SK-N-DZ (cell line): Measurements from ENCODE around the gene ATP5PB.
A peak's percentile ranks its signal among the peaks of the same experiment; 100 is the strongest.

Experiments used
- DNase-seq: peaks from one replicate; pipeline ENCODE4 v3.0.0-alpha.2; 2015; ENCODE audit warnings: low spot score

The ATP5PB gene

DNA sequence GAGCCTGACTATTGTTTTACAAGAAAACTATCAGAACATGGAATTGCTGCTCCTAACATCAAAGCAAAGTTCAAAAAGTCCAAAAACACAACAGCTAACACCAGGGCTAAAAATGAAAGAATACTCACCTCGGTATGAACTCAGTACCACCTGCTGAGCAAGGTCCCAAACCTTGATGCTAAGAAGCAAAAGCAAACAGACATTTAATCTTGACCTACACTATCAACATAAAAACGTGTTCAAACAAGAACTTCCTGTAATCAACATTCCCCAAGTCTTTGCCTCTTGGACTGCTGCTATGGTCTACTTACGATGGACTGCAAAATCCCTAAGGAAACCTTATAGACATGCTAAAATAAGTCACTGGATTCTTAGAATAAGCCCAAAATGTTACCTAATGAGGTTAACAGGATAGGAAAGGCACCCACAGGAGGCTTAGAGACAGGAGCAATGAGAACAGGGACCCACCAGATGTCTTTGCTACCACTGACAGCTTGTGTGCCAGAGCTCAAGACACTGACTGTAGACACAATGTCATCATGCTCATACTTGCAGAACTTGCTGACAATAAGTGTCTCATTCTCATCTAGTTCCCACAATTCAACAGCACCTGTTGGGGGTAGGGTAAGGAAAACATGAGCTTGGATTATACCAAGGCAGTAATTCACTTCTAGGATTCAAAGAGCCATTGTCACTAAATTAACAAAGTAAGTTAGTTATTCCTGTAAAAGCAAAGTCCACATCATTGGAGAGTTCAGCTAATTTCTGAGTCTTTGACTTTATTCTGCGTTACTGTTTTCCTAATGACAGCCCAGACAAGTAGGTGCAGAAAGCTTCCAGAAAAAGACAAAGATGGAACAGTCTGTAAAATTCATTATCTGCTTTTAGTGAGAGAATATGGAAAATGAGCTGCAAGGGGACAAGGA is 2.0 kb upstream of the ATP5PB start:
- no peak for DNase-seq

- peak; percentile 17 for DNase-seq
Observed at GRCh38 chr1:111448482-111448917, 764 bp upstream of the ATP5PB start.

GRCh38 chr1:111449703-111450017 is 396 bp downstream of the ATP5PB start:
- no peak for DNase-seq

DNA sequence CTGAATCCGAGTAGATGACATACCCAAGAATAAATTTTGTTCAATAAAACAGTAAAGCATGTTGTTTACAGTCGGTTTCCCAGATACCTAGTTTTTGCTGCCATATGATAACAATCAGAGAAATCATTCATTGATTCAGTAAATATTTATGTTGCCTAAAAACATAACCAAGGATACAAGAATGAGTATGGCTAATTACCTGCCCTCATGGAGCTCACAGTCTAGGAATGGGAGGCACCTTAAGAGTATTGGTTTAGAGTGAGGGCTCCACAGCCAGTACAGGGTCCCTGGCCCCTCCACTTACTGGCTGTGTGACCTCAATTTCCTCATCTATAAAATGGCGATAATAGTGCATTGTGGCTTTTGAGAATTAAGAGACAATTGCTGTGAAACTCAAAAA is 921 bp downstream of the ATP5PB start:
- no peak for DNase-seq

DNA sequence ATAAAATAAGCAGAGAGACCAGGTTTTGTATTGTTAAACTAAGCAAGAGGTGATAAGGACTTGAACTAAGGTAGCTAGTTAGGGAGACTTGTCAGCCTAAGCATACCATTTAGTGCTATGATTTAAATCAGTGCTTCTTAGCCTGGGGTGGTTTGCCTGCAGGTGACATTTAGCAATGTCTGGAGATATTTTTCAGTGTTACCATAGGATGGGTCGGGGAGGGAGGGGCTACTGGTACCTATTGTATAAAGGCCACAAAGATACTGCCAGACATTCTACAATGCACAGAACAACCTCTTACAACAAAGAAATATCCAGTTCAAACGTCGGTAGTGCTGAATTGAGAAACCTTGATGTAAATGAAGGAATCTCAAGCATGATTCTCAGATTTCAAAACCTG is 3.3 kb downstream of the ATP5PB start:
- DNase-seq: no peak

- no peak for DNase-seq
Observed at GRCh38 chr1:111453706-111454105, 4.4 kb downstream of the ATP5PB start.

GRCh38 chr1:111454859-111455641 is 5.8 kb downstream of the ATP5PB start:
- no peak for DNase-seq

DNA sequence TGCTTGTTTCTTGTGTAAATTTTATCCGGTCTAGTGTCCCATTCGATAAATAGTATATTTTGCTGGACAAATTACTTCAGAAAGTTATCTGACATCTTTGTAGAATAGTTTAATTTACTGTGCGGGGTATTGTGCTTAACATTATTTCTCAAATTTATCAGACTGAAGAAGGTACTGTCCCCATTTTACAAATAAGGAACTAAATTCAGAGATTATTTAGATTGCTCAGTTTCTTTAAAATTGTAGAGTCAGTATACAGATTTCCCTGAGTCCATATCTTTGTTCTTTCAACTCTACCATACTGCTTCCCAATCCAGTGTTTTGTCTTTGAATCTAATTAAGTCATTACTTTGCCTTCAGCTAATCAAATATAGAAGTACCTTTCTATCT is 6.4 kb downstream of the ATP5PB start:
- DNase-seq: no peak

GRCh38 chr1:111461765-111462164 is 12.5 kb downstream of the ATP5PB start:
- no peak for DNase-seq

DNA sequence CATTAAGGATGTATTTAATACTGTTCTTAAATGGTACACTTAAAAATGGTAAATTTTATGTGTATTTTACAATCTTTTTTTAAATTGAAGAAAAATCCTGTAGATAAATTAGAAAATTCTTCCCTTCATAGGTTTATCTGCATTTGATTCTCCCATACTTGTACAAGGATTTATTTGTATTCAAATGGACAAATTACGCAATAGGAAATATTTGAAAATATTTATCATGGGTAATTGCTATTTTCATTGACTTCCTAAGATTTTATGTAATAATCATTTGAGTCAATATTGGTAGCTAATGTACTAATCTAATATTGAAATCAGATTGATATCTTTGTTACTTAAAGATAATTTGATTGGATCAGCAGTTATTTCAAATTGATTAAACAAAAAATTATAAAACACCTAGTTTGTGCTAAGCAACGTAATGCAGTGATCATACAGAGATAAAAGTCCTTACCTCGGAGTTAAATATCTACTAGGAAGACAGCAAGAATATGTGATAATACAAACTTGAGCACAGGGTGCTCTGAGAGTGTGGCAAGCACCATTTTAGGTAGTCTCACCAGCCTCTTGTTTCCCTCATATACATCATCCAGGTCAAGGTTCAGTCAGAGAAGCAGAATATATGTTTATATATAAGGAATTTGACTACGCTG is 13.2 kb downstream of the ATP5PB start:
- DNase-seq: no peak

DNA sequence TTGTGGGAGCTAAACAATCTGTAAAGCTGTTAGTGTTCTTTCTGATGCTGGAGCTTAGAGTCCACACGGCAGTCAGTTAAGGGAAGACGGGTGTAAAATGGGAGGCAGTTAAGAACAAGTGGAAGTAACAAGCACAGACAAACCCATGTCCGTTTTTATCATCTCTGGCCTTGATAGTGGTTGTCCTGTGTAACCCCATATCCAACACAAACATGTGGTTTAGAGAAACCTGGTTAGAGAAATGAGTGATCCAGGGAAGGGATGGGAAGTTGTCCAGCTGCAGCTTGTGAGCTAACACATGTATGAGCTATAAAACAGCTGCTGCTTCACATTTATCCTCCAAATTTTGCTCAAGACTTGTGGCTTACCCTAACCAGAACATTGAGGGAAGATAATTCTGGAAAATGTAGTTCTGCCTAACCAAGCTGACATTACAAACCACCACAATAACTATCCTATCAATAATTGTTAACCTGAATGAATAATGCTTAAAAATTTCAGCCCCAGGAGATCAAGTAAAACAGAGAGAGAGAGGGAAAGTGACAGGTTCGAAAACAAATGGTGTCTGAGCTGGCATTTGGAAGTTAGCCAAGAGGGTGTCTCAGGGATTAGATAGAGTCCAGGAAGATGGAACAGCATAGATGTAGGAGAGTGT is 13.9 kb downstream of the ATP5PB start:
- DNase-seq: no peak

DNA sequence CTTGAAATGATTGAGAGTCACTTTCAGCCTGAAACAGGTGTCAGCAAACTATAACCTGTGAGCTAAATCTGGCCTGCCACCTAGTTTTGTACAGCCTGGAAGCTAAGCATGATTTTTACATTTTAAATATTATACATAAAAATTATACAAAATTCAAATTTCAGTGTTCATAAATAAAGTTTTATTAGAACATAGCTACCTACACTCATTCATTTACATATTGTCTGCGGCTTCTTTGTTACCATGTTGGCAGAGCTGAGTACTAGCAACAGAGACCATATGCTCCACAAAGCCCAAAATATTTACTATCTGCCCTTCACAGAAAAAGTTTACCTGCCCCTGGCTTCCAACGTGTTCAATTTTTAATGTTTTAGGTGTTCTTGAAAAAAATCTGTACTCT is 16.5 kb downstream of the ATP5PB start:
- no peak for DNase-seq

DNA sequence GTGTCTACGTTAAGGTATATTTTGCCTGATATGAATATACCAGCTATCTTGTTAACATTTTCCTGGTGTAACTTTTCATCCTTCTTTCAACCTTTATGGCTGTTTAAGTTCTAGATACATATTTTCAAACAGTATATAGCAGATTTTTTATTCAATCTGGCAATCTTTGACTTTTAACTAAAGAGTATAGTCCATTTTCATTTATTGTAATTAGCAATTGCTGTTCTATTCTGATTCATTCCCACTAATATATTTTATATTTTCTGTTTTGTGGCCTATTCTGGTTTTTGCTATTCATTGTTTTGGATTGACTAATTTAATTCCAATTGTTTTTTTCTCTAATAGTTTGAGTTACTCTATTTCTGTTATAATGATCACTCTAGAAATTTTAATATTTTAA is 17.2 kb downstream of the ATP5PB start:
- DNase-seq: no peak

DNA sequence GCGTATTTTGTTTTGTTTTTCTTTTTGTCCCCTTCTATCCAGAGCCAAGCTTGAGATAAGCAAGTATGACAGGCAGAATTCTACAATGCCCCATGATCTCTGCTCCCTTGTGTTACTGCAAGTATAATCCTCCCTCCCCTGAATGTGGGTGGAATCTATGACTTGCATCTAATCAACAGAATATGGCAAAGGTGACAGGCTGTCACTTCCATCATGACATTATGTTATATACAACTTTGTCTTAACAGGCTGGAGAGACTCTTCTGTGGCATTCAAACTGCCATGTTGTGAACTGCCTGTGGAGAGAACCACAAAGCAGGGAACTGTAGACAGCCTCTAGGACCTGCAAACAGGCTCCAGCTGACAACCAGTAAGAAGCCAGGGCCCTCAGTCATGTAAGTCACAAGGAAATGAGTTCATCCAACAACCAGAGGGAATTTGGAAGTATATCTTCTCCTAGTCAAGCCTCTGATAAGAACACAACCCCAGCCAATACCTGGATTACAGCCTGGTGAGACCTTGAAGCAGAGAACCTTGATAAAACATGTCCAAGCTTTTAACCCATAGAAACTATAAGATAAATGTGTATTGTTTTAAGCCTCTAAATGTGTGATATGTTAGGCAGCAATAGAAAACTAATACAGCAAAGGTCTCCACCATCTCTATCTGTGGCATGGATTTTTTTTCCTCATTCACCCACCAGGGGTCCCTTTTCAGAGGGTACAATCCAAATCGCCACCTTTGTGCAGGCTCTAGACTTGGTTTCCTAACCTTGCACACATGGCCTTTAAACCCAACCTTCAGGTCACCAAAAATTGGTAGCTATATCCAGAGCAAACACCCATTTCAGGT is 18.8 kb downstream of the ATP5PB start:
- no peak for DNase-seq

DNA sequence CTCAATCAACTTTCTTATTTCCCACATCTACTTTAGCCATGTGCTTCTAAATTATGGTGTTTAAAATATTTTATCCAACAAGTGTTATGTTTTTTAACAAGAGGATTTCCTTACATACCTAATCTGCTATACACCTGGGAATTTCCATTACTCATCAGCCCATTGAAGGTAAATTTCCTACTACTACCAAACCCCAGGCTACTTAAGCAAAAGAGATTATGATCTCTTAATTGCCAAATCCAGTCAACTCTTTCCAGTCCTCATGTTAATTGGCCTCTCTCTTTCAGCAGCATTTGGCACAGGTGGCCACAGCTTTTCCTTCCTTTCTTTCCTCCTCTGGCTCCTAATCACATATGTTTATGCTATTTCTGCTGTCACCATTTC is 19.4 kb downstream of the ATP5PB start:
- DNase-seq: no peak

DNA sequence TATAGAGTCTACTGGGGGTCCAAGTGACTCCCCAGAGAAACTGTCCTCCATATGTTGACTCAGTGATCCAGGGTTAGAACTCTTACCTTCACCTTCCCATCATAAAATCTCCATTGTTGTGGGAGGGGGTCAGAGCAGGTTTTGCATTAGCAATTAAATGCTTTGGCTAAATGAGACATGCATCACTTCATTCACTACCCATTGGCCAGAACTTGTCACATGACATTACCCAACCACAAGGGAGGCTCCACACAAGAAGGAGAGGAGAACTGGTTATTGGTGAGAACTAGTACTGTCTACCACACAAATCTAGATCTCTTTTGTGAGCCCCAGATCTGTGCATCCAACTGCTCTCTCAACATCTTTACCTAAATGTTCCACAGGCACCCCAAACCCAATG is 20.3 kb downstream of the ATP5PB start:
- DNase-seq: no peak

DNA sequence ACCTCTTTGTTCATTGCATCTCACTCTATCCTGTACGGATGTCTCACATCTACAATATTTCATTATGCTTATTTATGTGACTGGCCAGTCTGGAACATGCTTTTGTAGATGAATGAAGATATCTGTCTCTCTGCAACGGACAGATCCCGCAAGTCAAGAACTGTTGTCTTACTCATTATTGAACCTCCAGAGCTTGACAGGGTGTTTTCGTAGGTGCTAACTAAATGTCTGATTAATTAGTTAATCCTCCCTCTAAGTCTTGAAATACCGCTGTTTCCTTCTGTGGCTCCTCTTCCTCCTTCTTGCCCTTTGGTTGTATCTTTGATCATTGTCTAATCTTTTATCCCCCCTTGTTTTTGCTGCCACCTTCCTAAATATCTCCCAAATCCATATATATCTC is 21.3 kb downstream of the ATP5PB start:
- DNase-seq: no peak

- no peak for DNase-seq
Observed at GRCh38 chr1:111471012-111471411, 21.7 kb downstream of the ATP5PB start.

- no peak for DNase-seq
Observed at GRCh38 chr1:111471538-111471937, 22.3 kb downstream of the ATP5PB start.

- no peak for DNase-seq
Observed at GRCh38 chr1:111474106-111474505, 24.8 kb downstream of the ATP5PB start.

- DNase-seq: no peak
Observed at GRCh38 chr1:111474521-111474920, 25.3 kb downstream of the ATP5PB start.
